HG02870 (cell line): ENCODE data around the gene AMD1.
"Not testable (repeated sequence)": the region's sequence is repeated elsewhere in the genome, so short reads cannot be mapped to it uniquely, and the experiment has no call there.

Source experiments
- ATAC-seq: cut with Tn5 transposase; IDR thresholded peaks from one replicate; pipeline ENCODE4 v1.9.1; 2021; ENCODE audit warnings: mild to moderate bottlenecking, moderate library complexity; ENCODE audit not compliant: unreplicated experiment

Gene AMD1

GRCh38 chr6:110873981-110874879 is at the start of gene AMD1:
TSS of gene AMD1 (plus strand) at chr6:110874785. CDS start at chr6:110875106, 321 bp downstream.
- peak; percentile 66 for ATAC-seq

DNA sequence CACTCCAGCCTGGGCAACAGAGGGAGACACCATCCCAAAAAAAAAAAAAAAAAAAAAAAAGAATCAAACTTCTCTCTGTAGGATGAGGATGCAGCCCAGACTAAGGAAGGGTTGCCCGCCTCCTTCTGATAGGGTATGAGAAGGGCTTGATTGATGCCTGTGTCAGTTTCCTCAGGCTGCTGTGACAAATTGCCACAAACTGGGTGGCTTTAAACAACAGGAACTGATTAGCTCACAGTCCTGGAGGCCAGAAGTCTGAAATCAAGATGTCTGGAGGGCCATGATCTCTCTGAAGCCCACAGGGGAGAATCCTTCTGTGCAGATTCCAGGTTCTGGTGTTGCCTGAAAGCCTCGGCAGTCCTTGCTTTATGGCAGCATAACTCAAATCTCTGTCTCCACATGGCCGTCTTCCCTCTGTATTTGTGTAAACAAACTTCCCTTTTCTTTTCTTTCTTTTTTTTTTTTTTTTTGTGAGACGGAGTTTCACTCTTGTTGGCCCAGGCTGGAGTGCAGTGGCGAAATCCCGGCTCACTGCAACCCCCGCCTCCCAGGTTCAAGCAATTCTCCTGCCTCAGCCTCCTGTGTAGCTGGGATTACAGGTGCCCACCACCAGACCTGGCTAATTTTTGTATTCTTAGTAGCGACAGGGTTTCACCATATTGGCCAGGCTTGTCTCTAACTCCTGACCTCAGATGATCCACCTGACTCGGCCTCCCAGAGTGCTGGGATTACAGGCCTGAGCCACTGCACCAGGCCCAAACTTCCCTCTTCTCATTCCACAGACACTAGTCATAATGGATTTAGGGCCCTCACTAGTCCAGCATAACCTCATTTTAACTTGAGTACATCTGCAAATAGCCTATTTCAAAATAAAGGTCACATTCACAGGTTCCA is 48.1 kb upstream of the AMD1 start:
- ATAC-seq, result no peak

DNA sequence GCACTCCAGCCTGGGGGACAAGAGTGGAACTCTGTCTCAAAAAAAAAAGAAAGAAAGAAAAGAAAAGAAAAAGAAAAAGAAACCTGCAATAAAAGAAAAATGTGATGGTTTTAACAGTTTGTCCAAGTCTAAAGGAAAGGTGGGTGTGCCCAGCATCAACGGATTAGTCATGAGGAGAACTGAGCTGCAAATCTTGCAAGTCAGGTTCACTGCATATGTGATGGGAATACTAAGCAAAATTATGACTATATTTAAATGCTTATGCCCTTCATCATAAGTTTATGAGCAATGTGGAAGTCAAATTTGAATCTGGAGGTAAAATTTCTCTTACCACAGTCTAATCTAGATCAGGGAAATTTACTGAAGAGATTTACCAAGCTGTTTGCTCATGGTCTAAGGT is 46.2 kb upstream of the AMD1 start:
- ATAC-seq, result no peak

DNA sequence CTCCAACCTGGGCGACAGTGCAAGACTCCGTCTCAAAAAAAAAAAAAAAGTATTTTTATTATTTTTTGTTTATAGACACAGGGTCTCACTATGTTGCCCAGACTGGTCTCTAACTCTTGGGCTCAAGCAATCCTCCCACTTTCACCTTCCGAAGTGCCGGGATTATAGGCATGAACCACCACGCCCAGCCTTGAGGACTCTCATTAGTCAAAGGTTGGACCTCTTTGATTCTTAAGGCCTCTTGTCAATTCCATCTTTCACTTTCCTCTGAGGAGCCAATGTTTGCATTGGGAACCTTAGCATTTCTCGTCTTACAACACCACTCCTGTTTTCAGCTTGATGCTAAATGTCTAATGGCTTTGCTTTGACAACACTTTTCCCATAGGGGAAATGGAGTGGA is 43.2 kb upstream of the AMD1 start:
- ATAC-seq, result no peak

GRCh38 chr6:110833831-110834230 is 40.8 kb upstream of the AMD1 start:
- no peak for ATAC-seq

DNA sequence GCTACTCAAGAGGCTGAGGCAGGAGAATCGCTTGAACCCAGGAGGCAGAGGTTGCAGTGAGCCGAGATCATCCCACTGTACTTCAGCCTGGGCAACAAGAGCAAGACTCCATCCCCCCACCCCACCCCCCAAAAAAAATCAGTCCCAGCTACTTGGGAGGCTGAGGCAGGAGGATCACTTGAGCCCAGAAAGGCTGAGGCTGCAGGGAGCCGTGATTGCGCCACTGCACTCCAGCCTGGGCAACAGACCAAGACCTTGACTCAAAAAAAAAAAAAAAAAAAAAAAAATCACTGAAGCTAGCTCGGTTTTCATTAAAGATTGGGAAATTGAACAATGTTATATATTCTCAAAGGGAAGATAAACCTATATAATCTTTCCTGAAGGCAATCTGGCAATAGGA is 38.8 kb upstream of the AMD1 start:
- not testable (repeated sequence) for ATAC-seq

GRCh38 chr6:110841266-110841665 is 33.3 kb upstream of the AMD1 start:
- ATAC-seq, result no peak

DNA sequence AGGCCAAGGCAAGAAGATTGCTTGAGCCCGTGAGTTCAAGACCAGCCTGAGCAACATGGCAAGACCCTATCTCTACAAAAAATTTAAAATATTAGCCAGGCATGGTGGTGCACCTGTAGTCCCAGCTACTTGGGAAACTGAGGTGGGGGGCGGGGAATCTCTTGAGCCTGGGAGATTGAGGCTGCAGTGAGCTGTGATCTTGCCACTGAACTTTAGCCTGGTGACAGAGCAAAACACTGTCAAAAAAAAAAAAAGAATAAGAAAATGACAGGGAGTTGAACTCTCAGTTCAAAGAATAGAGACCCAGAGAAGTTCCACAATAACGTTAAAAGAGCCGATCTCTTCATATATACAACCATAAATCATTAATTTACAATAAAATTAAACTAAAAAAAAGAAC is 24.8 kb upstream of the AMD1 start:
- no peak for ATAC-seq

DNA sequence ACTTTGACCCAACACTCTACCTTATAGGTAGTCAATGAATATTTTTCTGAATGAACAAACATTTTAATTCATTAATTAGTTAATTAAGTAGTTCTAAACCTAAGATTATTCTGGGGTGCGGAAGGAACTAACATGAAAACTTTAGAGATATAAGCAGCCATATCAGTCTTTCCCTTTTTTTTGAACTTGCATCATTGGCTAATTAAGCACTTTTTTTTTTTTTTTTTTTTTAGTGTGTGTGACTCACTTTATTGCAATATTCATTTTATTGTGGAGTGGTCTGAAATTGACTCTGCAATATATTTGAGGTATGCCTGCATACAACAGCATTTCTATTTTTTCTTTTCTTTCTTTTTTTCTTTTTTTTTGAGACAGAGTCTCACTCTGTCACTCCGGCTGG is 21.8 kb upstream of the AMD1 start:
- ATAC-seq, result no peak

DNA sequence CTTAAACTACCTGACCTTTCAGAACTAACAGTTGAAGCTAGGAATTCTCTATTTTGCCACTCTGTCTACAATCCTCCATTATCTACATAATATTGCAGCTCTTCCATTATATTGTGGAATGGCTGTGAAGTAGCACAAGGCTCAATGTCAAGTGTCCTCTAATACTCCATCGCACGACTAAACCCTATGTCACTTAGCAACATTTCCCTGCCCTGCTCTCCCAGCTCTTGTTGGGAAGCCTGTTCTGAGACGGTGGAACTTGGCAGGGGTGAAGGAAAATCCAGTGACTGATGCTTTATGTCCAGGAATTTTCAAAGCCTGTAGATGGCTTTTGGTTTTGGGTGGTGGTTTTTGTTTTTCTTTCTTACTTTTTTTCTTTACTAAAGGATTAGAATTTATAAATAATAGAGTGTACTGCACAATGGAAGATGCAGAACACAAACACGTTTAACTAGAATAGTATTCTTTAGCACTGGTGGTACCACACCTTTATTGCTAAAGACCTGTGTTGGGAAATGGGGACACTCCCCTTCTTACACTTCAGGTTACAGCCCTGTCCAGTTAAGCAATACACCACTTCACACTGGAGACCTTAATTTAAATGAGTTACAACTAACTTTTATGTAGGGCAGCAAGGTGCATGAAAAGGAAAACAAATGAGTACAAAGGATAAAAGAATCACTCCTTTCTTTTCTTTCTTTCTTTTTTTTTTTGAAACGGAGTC is 20.7 kb upstream of the AMD1 start:
- ATAC-seq, result no peak

- no peak for ATAC-seq
Measured at GRCh38 chr6:110856296-110856695, 18.3 kb upstream of the AMD1 start.

- no peak for ATAC-seq
Measured at GRCh38 chr6:110858016-110858415, 16.6 kb upstream of the AMD1 start.

DNA sequence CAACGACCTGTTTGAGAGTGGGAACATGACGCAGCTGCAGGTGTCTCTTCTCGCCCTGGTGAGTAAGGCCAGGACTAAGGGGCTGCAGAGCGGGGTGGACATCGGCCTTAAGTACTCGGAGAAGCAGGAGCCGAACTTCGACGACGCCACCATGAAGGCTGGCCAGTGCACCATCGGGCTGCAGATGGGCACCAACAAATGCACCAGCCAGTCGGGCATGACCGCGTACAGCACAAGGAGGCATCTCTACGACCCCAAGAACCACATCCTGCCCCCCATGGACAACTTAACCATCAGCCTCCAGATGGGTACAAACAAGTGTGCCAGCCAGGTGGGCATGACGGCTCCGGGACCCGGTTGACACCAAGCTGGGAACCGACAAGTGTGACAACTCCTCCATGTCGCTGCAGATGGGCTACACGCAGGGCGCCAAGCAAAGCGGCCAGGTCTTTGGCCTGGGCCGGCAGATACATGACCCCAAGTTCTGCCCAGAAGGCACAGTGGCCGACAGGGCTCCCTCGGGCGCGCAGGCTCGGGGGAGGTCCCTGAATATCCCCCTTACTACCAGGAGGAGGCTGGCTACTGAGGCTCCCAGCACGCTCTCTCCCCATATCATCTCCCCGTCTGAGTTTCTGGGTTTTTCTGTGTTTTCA is 15.9 kb upstream of the AMD1 start:
- no peak for ATAC-seq

DNA sequence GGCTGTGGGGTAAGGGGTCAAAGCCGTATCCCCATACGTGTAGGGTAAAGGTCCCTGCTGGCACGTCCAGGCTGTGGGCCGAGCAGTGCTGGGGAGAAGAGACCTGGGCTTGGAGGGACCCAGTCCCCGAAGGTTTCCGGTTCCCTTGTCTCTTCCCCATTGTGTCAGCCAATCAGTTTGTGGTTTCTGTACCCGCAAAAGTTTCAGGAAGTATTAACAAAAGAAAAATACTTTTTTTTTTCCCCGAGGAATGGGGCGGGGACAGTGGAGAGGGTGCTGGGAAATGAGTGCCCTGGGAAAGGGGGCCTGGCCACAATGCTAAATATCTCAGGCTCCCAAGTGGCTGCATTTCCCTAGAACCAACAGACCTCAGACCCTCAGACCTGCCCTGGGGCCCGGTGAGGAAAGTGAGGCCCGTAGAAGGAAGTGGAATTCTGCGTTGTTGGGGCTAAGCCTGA is 15.2 kb upstream of the AMD1 start:
- no peak for ATAC-seq

DNA sequence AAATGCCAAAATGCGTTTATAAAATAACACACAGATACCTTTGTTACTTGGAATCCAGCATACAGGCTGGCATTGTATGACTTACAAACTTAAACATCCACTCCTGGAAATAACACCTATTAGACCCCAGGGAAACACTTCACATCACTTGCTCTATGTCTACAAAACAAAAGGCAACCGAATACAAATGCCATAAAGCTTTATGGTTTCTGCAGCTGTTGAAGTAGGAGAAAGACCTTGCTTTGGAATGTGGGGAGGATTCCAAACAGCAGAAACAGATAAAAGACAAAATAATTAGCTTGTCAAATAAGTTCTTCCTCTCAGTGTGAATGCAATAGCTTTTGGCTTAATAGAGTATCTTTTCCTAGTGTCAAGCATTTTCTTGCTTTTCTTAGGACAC is 9.8 kb upstream of the AMD1 start:
- no peak for ATAC-seq

- no peak for ATAC-seq
Measured at GRCh38 chr6:110874880-110875547, 429 bp downstream of the AMD1 start.

GRCh38 chr6:110875548-110876169 is 1.1 kb downstream of the AMD1 start:
- ATAC-seq, result no peak

GRCh38 chr6:110876170-110876773 is 1.7 kb downstream of the AMD1 start:
- ATAC-seq, result peak; percentile 34
